HG02798 (cell line): ENCODE results near the gene DNAH6.
A peak's percentile ranks its signal among the peaks of the same experiment; 100 is the strongest.
"Not testable (repeated sequence)": the region's sequence is repeated elsewhere in the genome, so short reads cannot be mapped to it uniquely, and the experiment has no call there.

Experiments used
- ATAC-seq: cut with Tn5 transposase; IDR thresholded peaks from one replicate; pipeline ENCODE4 v1.9.1; 2021; ENCODE audit warnings: mild to moderate bottlenecking; ENCODE audit not compliant: unreplicated experiment, poor library complexity

Gene DNAH6

GRCh38 chr2:84856787-84857186 lies 340.5 kb downstream of the DNAH6 start:
- peak; percentile 59 for ATAC-seq

GRCh38 chr2:84857566-84857965 lies 341.3 kb downstream of the DNAH6 start:
- no peak for ATAC-seq

GRCh38 chr2:84858123-84858522 lies 341.8 kb downstream of the DNAH6 start:
- no peak for ATAC-seq

GRCh38 chr2:84858937-84859336 lies 342.6 kb downstream of the DNAH6 start:
- ATAC-seq: no peak

- no peak for ATAC-seq
Observed at GRCh38 chr2:84861539-84861938, 345.2 kb downstream of the DNAH6 start.

- ATAC-seq: no peak
Observed at GRCh38 chr2:84862006-84862405, 345.7 kb downstream of the DNAH6 start.

GRCh38 chr2:84865181-84865783 lies 349.0 kb downstream of the DNAH6 start:
- peak; percentile 64 for ATAC-seq

GRCh38 chr2:84866122-84866521 lies 349.8 kb downstream of the DNAH6 start:
- ATAC-seq: no peak

GRCh38 chr2:84868327-84868726 lies 352.0 kb downstream of the DNAH6 start:
- not testable (repeated sequence) for ATAC-seq
